ENCODE measurements around the gene ADAM19.

- TF ChIP-seq, protein P1, sequence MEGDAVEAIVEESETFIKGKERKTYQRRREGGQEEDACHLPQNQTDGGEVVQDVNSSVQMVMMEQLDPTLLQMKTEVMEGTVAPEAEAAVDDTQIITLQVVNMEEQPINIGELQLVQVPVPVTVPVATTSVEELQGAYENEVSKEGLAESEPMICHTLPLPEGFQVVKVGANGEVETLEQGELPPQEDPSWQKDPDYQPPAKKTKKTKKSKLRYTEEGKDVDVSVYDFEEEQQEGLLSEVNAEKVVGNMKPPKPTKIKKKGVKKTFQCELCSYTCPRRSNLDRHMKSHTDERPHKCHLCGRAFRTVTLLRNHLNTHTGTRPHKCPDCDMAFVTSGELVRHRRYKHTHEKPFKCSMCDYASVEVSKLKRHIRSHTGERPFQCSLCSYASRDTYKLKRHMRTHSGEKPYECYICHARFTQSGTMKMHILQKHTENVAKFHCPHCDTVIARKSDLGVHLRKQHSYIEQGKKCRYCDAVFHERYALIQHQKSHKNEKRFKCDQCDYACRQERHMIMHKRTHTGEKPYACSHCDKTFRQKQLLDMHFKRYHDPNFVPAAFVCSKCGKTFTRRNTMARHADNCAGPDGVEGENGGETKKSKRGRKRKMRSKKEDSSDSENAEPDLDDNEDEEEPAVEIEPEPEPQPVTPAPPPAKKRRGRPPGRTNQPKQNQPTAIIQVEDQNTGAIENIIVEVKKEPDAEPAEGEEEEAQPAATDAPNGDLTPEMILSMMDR (IDR thresholded peaks at IDR 0.05): no peak
- TF ChIP-seq ZFX (IDR thresholded peaks at IDR 0.05; ENCODE audit: borderline replicate concordance): no peak
Measured at GRCh38 chr5:157613385-157614245, 38.0 kb upstream of the ADAM19 start.

Measured in 22Rv1 (cell line).